Stimulated activated CD4-positive, alpha-beta T cell treated with anti-CD3 and anti-CD28 coated beads, Interleukin-4, amount 100 ng/mL, for 48 hours (primary cell): ENCODE data around the gene ZPR1.
A peak's percentile ranks its signal among the peaks of the same experiment; 100 is the strongest.

Experiments
- DNase-seq, 2 donors: peaks; one replicate each; pipeline ENCODE4 v3.0.0-alpha.2; 2020; ENCODE audit warnings: low read depth in 2 of 2

The ZPR1 gene

DNA sequence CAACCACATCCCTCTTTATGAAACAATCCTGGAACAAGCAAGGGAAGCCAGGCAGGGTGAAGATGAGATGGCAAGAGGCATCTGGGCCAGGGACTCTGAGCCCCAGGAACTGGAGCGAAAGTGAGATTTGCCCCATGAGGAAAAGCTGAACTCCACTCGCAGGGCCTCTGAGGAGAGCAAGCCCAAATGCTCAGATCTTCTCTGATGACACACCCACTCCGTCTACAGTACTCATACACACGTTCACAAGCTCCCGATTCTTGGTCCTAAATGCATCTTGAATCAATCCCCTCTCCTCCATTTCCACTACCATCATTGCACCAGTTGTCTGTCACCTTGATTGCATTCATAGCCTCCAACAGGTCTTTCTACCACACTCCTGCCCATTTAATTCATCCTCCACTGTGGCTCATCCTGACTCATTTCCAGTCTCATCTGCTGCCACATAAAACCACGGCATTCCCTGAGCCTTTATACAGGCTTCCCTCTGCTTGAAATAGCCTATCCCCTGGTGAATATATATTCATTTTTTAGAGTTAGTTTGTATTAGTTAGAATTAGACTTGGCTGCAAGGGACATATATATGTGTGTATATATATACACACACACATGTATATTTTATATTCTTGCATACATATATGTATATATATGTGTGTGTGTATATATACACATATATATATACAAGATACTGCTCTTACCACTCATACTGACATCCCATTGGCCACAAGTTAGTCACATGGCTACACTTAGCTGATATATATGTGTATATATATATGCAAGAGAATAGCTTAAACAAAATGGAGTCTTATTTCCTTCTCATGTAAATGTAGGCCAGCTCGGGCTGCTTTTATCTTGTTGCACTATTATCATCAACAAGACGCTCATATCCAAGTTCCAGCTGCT lies 5.3 kb upstream of the ZPR1 start:
- DNase-seq = no peak

DNA sequence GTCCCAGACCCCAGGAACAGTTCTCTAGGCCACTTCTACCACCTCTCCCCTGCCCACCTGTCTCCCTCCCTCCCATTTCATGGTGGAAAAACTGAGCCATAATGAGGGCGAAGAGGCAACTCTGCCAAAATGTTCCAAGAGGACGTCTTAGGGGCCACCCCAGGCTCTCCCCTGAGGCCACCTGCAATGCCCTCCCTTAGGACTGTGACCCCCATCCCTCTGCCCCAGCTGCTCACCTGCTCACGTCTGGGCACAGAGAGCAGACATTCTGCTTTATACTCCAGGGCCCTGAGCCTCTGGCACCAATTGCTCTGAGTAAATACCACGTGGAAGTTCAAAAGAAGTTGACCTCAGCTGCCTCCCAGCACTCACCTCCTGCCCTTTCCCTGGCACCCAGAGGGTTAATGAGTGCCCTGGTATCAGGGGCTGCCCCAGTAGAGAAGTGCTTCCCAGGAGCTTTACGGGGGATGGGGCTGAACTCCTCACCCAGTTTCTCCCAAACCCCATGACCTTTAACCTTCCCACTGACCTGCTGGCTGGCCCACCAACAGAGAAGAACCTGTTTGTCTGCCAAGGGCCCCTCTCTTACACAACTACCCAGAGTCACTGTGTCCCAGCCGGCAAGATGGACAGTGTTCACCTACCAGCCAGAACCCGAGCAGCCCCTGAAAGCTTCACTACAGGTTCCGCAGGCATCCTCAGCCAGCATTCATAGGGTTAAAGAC lies 4.5 kb upstream of the ZPR1 start:
- no peak for DNase-seq

DNA sequence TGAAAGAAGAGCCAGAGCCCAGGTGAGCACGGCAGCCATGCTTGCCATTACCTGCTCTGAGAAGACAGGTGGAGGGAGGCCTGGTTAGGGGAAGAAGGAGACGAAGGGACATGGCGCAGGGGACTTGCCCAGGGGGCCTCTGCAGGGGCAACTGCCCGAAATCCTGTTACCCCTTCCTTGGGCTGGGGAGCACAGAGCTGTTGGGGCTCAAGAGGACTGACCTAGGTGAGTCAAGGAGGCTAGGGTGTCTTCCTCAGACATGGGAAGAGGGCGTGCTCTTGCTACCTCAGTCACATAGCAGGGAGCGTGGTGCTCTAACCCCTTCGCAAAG lies 4.0 kb upstream of the ZPR1 start, which contains the start of gene APOA5:
TSS of gene APOA5 (minus strand) at position 67 of the 331 bp plus-strand sequence. CDS start at position 48, 19 bp downstream.
- no peak for DNase-seq

DNA sequence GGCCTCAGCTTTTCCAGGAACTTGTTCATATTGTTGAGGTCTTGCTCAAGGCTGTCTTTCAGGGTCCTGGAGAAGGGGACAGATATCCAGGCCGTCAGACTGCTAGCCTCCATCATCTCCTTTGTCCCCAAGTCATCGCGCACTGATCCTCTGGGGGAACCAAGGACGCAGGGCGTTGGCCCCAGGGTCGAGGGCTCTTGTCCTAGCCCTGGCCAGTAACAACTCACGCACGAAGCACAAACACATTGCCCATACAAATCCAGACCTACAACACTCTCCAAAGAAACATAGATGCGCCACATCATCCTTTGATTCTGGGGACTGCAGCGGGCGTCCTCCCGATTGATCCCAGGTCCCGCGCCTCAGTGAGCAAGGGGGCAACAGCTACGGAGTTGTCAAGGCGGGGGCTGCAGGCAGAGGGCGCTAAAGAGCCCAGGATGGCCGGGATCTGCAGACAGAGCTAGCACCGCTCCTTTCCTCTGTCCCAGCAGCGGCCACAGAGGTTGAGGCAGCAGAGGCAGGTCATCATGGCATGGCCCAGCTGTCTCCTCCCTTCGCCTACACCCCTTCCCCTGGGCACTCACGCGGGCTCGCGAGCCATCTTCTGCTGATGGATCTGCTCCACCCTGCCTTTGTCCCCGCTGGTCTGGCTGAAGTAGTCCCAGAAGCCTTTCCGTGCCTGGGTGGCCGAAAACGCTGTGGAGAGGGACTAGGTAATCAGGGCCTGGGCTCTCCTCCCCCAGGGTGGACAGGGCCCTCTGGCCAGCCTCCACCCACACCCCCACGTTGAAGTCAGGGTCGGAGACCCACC lies 3.4 kb upstream of the ZPR1 start:
- DNase-seq = peak; percentile 69 to 81

DNA sequence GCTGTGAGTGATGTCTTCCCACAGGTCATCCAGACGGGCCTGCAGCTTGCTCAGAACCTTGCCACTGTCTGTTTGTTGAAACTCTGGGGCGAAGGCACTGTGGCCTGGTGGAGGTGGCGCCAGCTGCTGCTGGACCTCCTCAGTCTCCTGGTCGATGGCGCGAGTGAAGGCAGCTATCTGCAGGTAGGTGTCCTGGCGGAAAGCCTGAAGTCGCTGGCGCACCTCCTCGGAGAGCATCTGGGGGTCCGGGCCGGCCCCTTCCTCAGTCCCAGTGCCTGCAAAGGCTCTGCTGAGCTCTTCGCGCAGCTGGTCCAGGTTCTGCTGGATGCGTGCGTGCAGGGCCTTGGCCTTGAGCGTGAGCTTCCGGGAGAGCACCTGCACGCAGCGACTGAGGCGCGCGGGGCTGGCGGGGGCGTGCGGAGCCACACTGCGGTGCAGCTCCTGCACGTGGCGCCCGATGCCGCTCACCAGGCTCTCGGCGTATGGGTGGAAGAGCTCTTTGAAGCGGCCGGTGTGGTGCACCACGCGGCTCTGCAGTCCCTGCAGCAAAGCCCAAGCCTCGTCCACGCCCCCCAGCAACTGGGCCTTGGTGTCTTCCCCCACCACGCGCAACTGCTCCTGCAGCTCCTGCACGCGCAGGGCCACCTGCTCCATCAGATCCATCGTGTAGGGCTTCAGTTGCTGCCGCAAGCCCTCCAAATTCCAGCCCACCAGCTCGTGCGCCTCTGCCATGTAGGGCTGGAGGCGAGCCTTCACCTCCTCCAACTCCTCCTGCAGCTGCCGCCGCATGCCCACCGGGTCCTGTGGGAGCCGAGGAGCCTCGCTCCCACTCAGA lies 2.6 kb upstream of the ZPR1 start:
- DNase-seq = no peak

DNA sequence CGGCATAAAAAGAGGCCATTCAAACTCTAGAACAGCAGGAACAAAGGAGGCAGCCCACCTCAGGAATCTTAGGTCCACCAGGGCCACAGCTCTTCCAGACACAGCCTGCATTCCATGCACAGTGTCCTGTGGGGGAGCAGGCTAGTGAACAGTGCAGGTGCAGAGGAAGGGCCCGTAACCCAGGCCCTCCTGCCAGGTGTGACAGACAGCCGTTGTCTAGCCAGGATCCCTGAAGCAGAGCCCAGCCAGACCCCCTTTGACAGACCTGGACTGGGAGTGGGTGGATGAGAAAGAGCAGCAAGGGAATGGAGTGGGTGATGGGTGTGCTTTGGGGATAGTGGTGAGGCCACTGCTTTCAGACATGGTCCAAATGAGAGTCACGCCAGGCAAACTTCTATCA lies 1.2 kb upstream of the ZPR1 start:
- no peak for DNase-seq

DNA sequence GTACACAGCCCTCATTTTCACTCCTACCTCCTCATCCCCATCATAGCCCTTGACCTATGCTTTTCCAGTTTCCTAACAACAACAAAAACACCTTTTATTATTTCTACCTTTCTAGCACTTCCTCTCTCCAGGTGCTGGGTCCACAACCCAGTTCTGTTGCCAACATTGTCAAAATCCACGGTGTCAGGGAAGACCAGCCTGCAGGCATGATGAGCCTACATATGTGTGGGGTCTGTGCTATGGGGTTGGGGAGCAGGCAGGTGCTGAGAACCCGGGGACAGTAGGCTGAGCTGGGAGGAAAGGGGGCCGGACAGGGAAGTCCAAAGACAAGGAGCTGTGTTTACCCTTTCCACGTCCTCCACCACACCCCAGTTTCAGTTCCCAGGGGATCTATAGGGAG lies 711 bp upstream of the ZPR1 start:
- no peak for DNase-seq

DNA sequence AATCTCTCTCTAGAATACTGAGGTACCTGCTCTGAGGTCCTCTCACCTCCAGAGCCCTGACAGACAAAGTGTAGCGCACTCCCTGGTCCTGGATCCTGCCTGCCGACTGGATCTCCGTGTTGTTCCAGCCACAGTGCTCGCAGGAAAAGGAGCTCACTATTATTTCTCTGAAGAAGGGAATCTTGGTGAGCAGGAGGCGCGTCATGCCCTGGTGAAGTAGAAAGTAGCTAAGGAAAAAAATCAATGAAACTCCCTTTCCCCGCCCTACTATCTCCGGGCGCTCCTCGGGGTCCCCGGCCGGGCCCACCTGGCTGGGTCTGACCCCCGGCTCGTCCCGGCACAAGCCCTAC lies 412 bp downstream of the ZPR1 start:
- no peak for DNase-seq

DNA sequence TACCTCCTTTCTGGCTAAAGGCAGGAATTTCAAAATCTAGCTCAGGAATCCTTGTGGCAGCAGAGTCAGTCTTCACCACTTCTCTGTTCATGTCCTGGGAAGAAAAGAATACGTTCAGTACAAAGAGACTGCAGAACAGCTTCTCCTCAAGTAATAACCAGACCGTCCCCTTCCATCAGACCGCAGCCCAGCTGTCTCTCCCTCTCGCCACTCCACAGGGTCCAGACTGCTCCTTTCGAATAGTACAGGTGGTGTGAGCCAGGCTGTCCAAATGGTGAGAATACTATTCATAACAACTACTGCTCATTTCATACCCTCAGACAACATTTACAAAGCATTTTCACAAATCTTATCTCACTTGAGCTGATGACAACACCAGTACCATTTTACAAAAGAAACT lies 857 bp downstream of the ZPR1 start:
- DNase-seq = no peak

DNA sequence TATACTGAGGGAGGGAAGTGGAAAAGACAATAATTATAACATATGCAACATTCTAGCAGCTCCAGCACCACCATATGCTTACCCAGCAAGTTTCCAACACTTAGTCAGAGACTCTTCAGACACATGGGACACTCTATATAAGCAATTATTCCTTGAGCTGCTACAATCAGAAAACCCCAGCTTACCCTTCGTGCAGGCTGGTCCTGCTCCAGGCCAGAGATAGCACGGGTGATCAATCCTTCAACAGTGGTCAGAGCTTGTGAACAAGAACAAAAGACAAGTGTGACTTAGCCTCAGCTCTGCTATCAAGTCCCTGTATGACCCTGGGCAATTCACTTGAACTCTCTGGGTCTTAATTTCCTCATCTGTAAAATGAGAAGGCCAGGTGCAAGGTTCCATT lies 1.5 kb downstream of the ZPR1 start:
- no peak for DNase-seq

DNA sequence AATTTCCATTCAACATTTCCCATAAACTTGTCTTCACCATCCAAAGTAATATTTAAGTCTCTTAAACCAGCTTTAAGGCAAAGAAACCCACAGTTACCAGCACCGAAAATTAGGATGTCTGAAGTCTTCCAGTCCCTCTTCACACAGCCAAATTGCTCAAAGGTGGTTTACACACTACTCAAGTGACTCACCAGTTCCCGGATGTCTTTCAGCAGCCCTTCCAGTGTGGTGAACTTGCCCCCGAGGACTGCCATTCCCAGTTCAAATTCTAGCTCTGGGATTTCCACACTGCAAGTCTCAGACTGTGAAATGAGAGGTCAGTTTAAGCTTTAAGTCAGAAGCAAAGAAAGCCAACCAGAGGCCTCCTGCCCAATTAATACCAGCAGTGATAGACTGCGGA lies 5.1 kb downstream of the ZPR1 start:
- no peak for DNase-seq

DNA sequence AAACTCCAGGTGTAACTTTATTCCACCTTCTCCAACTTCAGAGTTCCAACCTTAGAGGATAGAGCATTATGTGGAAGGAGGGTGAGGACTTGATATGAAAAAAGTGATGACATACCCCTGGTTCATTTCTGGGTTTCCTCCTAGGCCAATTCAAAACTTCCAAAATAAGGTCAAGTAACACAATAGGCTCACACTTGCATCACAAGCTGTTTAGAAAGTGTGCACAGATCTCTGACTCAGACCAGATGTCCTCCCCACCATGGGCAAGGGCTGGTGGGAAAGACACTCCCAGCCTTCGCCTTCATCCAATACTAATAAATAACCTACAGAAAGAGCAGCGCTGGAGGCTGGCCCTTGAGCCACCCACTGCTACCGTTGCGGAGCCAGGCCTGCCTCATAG lies 9.3 kb downstream of the ZPR1 start:
- DNase-seq = no peak

DNA sequence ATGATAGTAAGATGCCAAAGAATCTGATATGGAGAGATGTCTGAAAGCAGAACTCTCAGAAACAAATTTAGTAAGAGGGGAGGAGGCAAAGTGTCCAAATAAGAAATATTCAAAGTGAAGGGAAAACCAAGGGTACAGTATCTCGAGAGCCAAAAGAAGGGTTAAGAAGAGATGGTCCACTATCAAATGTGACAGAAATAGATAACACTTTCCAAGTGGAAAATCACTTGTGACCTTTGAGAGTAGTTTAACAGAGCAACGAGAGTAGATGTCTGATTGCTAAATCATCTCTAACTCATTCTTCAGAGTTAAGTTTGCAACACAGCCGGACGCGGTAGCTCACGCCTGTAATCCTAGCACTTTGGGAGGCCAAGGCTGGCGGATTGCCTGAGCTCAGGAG lies 10.8 kb downstream of the ZPR1 start:
- DNase-seq = no peak

DNA sequence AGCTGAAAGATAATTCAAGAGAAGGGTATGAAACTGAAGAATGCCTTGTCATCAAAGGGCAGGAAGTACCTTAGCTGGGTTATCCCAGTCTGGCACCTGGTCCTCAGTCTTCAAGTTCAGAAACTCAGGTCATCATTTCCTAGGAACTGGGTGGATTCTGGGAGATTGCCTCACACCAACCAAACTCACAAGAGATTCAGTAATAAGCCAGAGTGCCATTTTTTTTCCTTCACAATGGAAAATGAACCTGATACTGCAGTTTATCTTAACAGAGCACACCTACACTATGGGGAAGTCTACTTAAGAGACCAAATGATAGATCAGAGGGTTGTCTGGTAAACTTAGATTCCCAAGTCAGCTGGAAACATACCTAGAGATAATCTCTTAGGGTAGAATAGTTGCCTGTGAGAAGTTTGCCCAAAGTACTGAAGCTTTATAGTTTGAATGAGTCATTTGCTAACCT lies 11.3 kb downstream of the ZPR1 start:
- no peak for DNase-seq

DNA sequence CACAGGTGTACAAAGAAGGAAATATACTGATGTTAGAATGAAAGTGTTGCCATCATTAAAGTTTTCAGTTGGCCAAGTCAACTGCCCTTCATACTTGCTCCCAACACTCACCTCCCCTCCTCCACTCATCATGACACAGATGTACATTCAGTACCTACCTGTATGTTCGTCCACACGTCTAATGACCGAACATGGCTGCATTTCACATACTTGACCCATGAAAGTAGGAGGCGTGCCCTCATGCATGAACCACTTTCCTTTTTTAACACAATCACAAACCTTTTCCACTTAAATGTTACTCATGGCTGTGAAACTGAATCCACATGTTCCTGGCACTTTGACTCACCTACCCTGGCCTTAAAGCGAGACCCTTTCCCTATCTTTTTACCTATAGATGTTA lies 11.8 kb downstream of the ZPR1 start:
- no peak for DNase-seq

DNA sequence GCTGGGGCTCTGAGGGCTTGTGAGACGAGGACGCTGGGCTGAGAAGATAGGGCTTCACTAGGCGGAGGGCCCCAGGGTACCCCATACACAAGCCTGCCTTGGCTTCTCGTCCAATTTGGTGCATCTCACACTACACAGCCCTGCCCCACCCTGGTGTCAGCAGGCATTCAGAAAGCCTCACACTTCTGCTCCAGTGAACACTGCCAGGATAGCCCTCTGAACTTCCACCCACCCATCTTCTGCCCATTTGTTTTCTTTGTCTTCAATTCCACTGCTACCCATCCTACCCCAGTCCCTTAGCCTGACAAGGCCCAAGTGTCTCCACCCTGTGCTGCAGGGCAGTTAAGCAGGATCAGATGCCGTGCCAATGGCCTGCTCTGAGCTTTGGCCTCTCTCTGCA lies 13.2 kb downstream of the ZPR1 start:
- no peak for DNase-seq

DNA sequence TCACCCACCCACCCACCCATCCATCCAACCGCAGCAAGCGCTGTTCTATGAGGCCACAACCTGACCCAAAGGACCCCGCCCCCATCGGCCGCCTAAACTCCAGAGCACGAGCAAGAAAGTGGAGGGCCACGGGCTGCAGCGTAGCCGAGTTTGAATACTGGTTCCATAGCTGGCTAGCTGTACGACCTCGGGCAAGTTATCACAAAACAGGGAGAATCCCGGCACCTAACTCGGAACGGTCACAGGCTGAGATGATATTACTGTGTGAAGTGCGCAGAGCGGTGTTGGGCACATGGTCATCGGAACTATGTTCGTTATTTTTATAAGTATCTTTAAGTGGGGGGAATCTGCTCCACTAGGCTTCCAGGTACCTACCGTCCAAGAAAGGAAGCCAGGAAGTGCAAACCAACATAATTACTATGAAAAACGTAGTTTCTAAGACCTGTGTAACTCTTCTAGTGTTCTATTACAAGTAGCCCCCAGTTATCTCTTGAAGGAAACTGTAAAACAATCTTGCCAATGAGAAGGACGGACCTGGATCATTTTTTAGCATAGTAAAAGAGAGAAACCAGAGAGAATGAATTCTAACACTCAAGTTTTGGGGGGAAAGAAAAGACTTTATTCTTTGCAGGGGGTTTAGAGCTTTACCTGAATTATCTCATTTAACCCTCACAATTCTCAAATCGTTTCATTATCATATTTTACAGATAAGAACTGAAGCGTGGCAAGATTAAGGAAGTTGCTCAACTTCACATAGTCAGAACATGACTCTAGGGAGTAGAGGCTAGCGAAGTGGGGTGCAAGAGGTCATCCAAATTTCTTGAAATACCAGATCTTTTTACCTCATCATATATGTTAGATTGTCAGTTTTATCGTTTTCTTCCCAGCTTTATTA lies 14.4 kb downstream of the ZPR1 start:
- DNase-seq = no peak

DNA sequence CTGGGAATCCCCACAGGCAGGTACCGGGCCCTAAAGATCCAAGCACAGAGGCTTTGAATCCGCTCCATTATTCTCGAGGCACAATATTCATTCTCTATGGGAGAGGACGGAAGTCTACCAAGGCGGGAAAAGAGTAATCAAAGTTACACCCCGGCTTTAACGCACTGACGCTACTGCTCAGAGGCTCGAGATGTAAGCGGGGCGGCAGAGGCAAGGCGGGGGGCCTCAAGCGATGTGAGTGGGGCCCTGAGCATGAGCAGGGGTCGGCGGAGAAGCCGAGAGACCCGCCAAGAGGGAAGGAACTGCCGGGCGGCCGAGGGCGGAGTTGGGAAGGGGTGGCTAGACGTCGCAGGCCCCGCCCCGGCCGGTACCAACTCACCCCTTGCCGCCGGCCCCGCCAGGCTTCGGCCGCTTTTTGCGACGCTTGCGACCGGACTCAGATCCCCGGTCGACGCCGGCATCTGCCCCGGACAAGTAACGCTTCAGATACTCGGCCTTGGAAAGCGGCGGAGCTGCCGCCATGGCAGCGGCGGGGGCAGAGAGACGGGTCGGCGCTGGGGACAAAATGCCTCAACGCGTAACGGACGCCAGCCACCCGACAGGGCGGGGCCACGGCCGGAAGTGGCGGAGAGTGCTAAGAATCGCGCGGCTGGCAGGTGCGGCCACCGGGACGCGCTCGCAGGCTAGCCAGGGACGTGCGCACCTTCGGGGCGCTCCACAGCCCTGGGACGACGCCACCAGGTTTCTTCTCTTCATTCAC lies 15.2 kb downstream of the ZPR1 start, which contains the start of gene BUD13:
TSS of gene BUD13 (minus strand) at position 545 of the 760 bp plus-strand sequence. CDS start at position 522, 23 bp downstream.
- DNase-seq = peak; percentile 94

DNA sequence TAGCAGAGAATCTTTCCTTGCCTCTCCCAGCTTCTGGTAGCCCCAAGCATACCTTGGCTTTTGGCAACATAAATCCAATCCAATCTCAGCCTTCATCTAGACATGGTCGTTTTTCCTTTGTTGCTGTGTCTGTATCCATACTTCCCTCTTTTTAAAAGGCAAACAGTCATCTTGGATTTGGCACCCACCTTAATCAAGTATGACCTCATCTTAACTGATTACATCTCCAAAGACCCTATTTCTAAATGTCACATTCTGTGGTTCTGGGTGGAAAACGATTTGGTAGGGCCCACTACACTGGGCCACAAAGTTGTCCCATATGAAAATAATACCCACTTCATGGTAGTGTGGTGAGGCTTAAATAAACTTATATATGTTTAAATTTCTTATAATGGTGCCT lies 15.9 kb downstream of the ZPR1 start:
- DNase-seq = no peak

DNA sequence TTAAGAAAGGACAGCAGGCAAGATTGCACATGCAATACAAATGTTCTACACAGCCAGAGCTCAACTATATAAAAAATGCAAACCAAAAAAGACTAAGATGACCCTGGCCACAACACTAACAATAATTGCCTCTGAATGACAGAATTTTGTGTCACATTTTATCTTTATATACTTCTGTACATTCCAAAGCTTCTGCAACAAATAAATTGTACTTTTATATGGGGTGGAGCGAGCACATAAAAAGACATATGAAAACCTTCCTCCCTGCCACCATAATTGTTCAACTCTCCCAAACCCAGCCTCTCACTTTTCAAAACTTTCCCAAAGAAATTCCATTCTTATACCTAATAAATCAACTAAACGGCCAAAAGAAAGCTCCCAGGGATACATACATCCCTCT lies 25.7 kb downstream of the ZPR1 start:
- DNase-seq = no peak
